HCT116 (cell line): ENCODE measurements around the gene OPCML. TPM values are rescaled to one million over a fixed set of nuclear protein-coding genes. Genes with fewer than 3 reads are reported as not detected.

ENCODE experiments used
- ATAC-seq: fragments of 200-7000 bp; cut with Tn5 transposase; 2 replicates; pipeline ENCODE4 v1.9.1; 2020; ENCODE audit warnings: mild to moderate bottlenecking, moderate library complexity
- BruUV-seq: library from RNA; stranded (reverse); fragments of 400-500 nt; replicated peaks from 2 replicates; lab custom pipeline; 2021; lab: Mats Ljungman, UMichigan
- CTCF ChIA-PET: fragments of 300-600 bp; sonication (Branson Sonifier 250); formaldehyde crosslinking; loops from one replicate; lab custom pipeline; 2021; ENCODE audit warnings: antibody characterized with exemption; lab: Charles Lee
- POLR2A ChIA-PET: fragments of 300-600, 350-600 bp; sonication (Branson Sonifier 250); formaldehyde crosslinking; loops from one replicate; lab custom pipeline; 2021; ENCODE audit warnings: antibody characterized with exemption; lab: Charles Lee
- RAD21 ChIA-PET, 2 experiments: fragments of 300-600 bp; sonication (Branson Sonifier 250); formaldehyde crosslinking; loops; one replicate each; lab custom pipeline; 2023; ENCODE audit warnings: low total read pairs in 2 of 2; ENCODE audit not compliant: uncharacterized antibody in 2 of 2, unreplicated experiment in 2 of 2, low non-redundant PET in 1 of 2; lab: Charles Lee
- DNase-seq: peaks from one replicate; pipeline ENCODE4 v3.0.0-alpha.2; 2010; ENCODE audit warnings: low read depth, low spot score
- H2AFZ ChIP-seq: fragments of 200-600 bp; shearing (Covaris generic), sonication (generic); 2 replicates; pipeline ENCODE4 v1.6.1; 2017; ENCODE audit warnings: low read depth, mixed run types, mixed read lengths, antibody characterized with exemption, low read length; ENCODE audit not compliant: poor library complexity, severe bottlenecking
- H3K27ac ChIP-seq: 2 replicates; pipeline ENCODE4 v1.5.1; 2012; ENCODE audit warnings: low read depth, low read length
- H3K27me3 ChIP-seq: fragments of 200-600 bp; sonication (generic); 2 replicates; pipeline ENCODE4 v1.6.1; 2016; ENCODE audit warnings: mixed run types, low read length, mixed read lengths; ENCODE audit not compliant: insufficient read depth
- H3K36me3 ChIP-seq, 2 experiments: fragments of 200-500 bp in 1 of 2; fragments of 200-600 bp in 1 of 2; sonication (Bioruptor generic) in 1 of 2; sonication (generic) in 1 of 2; 2 replicates each; pipeline versions ENCODE4 v1.5.1 to v1.6.1; 2014 to 2016; ENCODE audit warnings: low read length in 2 of 2, inconsistent platforms in 1 of 2, mixed read lengths in 1 of 2, mixed run types in 1 of 2; ENCODE audit not compliant: insufficient read depth in 2 of 2, control insufficient read depth in 1 of 2
- H3K4me1 ChIP-seq, 2 experiments: fragments of 200-600 bp in 1 of 2; sonication (generic) in 1 of 2; 2 replicates each; pipeline versions ENCODE4 v1.5.1 to v1.6.1; 2012 to 2017; ENCODE audit warnings: low read length in 2 of 2, inconsistent platforms in 1 of 2, mild to moderate bottlenecking in 1 of 2, mixed read lengths in 1 of 2, mixed run types in 1 of 2, moderate library complexity in 1 of 2; ENCODE audit not compliant: insufficient read depth in 2 of 2, control insufficient read depth in 1 of 2
- H3K4me2 ChIP-seq: fragments of 200-600 bp; sonication (generic); 2 replicates; pipeline ENCODE4 v1.6.1; 2017; ENCODE audit warnings: mixed run types, low read length, mixed read lengths
- H3K4me3 ChIP-seq, 2 experiments: fragments of 200-600 bp in 1 of 2; sonication (generic) in 1 of 2; replicated peaks in 1 of 2; 2 replicates each; pipeline ENCODE4 v1.5.1; 2011 to 2016; ENCODE audit warnings: low read length in 2 of 2, control low read depth in 1 of 2, low read depth in 1 of 2, mild to moderate bottlenecking in 1 of 2, mixed read lengths in 1 of 2, mixed run types in 1 of 2
- H3K79me2 ChIP-seq: fragments of 200-600 bp; sonication (generic); 2 replicates; pipeline ENCODE4 v1.6.1; 2017; ENCODE audit warnings: mild to moderate bottlenecking, mixed run types, low read length, moderate library complexity, mixed read lengths; ENCODE audit not compliant: insufficient read depth
- H3K9ac ChIP-seq: fragments of 200-600 bp; sonication (generic); 2 replicates; pipeline ENCODE4 v1.6.1; 2016; ENCODE audit warnings: low read length, mixed read lengths
- H3K9me2 ChIP-seq: fragments of 200-600 bp; sonication (generic), shearing (Covaris generic); 2 replicates; pipeline ENCODE4 v1.6.1; 2017; ENCODE audit warnings: mixed run types, mild to moderate bottlenecking, moderate library complexity; ENCODE audit not compliant: insufficient read depth
- H3K9me3 ChIP-seq, 2 experiments: fragments of 200-500 bp in 1 of 2; fragments of 200-600 bp in 1 of 2; sonication (Bioruptor generic) in 1 of 2; sonication (generic) in 1 of 2; 2 replicates each; pipeline ENCODE4 v1.6.1; 2014 to 2017; ENCODE audit warnings: low read length in 2 of 2, mixed read lengths in 2 of 2, inconsistent platforms in 1 of 2, low read depth in 1 of 2, mild to moderate bottlenecking in 1 of 2, mixed run types in 1 of 2, moderate library complexity in 1 of 2; ENCODE audit not compliant: control insufficient read depth in 1 of 2, insufficient read depth in 1 of 2
- H4K20me1 ChIP-seq: fragments of 200-600 bp; sonication (generic), shearing (Covaris generic); 2 replicates; pipeline ENCODE4 v1.6.1; 2017; ENCODE audit warnings: mixed run types, mild to moderate bottlenecking, moderate library complexity; ENCODE audit not compliant: insufficient read depth
- ATF3 ChIP-seq: IDR thresholded peaks from 2 replicates; pipeline ENCODE4 v1.6.1; 2012
- CBX3 ChIP-seq: IDR thresholded peaks from 2 replicates; pipeline ENCODE4 v1.6.1; 2012; ENCODE audit warnings: low read depth
- CEBPB ChIP-seq: IDR thresholded peaks from 2 replicates; pipeline ENCODE4 v1.6.1; 2012; ENCODE audit warnings: low read depth
- CTCF ChIP-seq, 3 experiments: fragments of 200-600 bp in 1 of 3; sonication (generic) in 1 of 3; IDR thresholded peaks in 2 of 3; conservative IDR thresholded peaks in 1 of 3; 2 replicates each; pipeline ENCODE4 v1.5.1; 2012 to 2017; ENCODE audit warnings: low read depth in 2 of 3, low read length in 2 of 3, antibody characterized with exemption in 1 of 3, borderline replicate concordance in 1 of 3, control low read depth in 1 of 3, mild to moderate bottlenecking in 1 of 3, mixed read lengths in 1 of 3, mixed run types in 1 of 3, moderate library complexity in 1 of 3; ENCODE audit not compliant: insufficient read depth in 1 of 3
- EZH2phosphoT487 ChIP-seq: fragments of 200-600 bp; IDR thresholded peaks from 2 replicates; pipeline ENCODE4 v1.6.1; 2018; ENCODE audit warnings: antibody characterized with exemption, borderline replicate concordance
- FOSL1 ChIP-seq: IDR thresholded peaks from 2 replicates; pipeline ENCODE4 v1.6.1; 2012; ENCODE audit warnings: low read depth
- JUND ChIP-seq: IDR thresholded peaks from 2 replicates; pipeline ENCODE4 v1.6.1; 2012
- POLR2AphosphoS5 ChIP-seq: IDR thresholded peaks from 2 replicates; pipeline ENCODE4 v1.6.1; 2011; ENCODE audit warnings: mild to moderate bottlenecking, low read depth, low read length, moderate library complexity
- RAD21 ChIP-seq: IDR thresholded peaks from 2 replicates; pipeline ENCODE4 v1.6.1; 2012; ENCODE audit warnings: low read depth, mild to moderate bottlenecking
- SP1 ChIP-seq: IDR thresholded peaks from 2 replicates; pipeline ENCODE4 v1.6.1; 2012; ENCODE audit warnings: low read depth
- SRF ChIP-seq: IDR thresholded peaks from 2 replicates; pipeline ENCODE4 v1.6.1; 2012; ENCODE audit warnings: low read depth
- TCF7L2 ChIP-seq: IDR thresholded peaks from 2 replicates; pipeline ENCODE4 v1.7.0; 2011; ENCODE audit warnings: borderline replicate concordance, inconsistent platforms; ENCODE audit not compliant: insufficient read depth, insufficient read length; ENCODE audit errors: extremely low read depth
- ZBTB33 ChIP-seq: IDR thresholded peaks from 2 replicates; pipeline ENCODE4 v1.6.1; 2011; ENCODE audit warnings: mild to moderate bottlenecking, low read length, moderate library complexity; ENCODE audit not compliant: insufficient replicate concordance; ENCODE audit errors: extremely low read depth
- intact Hi-C: fragments of 100-400 bp; cut with micrococcal nuclease; formaldehyde crosslinking; loops from 2 replicates; pipeline ENCODE4 v1.10.0; 2022
- total RNA-seq: library from RNA; stranded (reverse); gene quantifications from one replicate; pipeline ENCODE4 v1.2.1, GENCODE V29; 2021; ENCODE audit not compliant: unreplicated experiment

The OPCML gene
- total RNA-seq, 1 experiment from 2014 or later: not detected

GRCh38 chr11:133530501-133530835 lies 1.8 kb downstream of the OPCML start:
- H3K4me2 ChIP-seq: no peak overlapping the region
- RAD21 ChIA-PET: no interaction called here
- no peak for ATAC-seq
- no peaks in the 10 kb centered on the region for H3K79me2 ChIP-seq
- peaks cover 0 to 4% of the 10 kb centered on the region in 2 experiments; a peak in 2 of 4 replicates for H3K9me3 ChIP-seq
- H3K9me2 ChIP-seq: no peaks in the 10 kb centered on the region
- no peak overlapping the region for H3K27ac ChIP-seq
- TF ChIP-seq CBX3 (no peak), ZBTB33 (no peak), FOSL1 (no peak), JUND (no peak), ATF3 (no peak)
- TF ChIP-seq, all 23 proteins: peak for 0
- no peak overlapping the region for H3K9ac ChIP-seq
- BruUV-seq: no TSS peak
- H2AFZ ChIP-seq: no peak overlapping the region
- no peak overlapping the region for H3K4me3 ChIP-seq
- no peaks in the 10 kb centered on the region for H3K4me1 ChIP-seq
- H3K27me3 ChIP-seq: no peaks in the 10 kb centered on the region
- CTCF ChIA-PET: no interaction called here
- DNase-seq: no peak
- intact Hi-C loops: no loop called here
- H4K20me1 ChIP-seq: no peaks in the 10 kb centered on the region
- POLR2A ChIA-PET: no interaction called here
- no peaks in the 10 kb centered on the region for H3K36me3 ChIP-seq

GRCh38 chr11:133529807-133530500 lies 2.3 kb downstream of the OPCML start:
- ChIA-PET RAD21 (no interaction called here), POLR2A (no interaction called here), CTCF (no interaction called here)
- H3K36me3 ChIP-seq: no peaks in the 10 kb centered on the region
- no peak overlapping the region for H3K4me3 ChIP-seq
- no peaks in the 10 kb centered on the region for H3K27me3 ChIP-seq
- intact Hi-C loops: no loop called here
- no TSS peak for BruUV-seq
- H3K9me2 ChIP-seq: no peaks in the 10 kb centered on the region
- H3K79me2 ChIP-seq: no peaks in the 10 kb centered on the region
- DNase-seq (no peak), ATAC-seq (no peak)
- H3K27ac ChIP-seq: no peak overlapping the region
- H4K20me1 ChIP-seq: no peaks in the 10 kb centered on the region
- no peak overlapping the region for H3K4me2 ChIP-seq
- H3K9ac ChIP-seq: no peak overlapping the region
- no peak for TF ChIP-seq POLR2AphosphoS5
- TF ChIP-seq CEBPB: no peak
- TF ChIP-seq RAD21: no peak
- no peak for TF ChIP-seq JUND
- no peak for TF ChIP-seq SP1
- no peak for TF ChIP-seq ZBTB33
- no peak for TF ChIP-seq TCF7L2
- no peak for TF ChIP-seq FOSL1
- no peak for TF ChIP-seq SRF
- TF ChIP-seq CTCF (IDR thresholded peaks at IDR 0.05 in 2 of 3, conservative IDR thresholded peaks at IDR 0.05 in 1 of 3; ENCODE audit: borderline replicate concordance in 1 of 3, insufficient read depth in 1 of 3, low read depth in 2 of 3, low read length in 2 of 3): no peak
- no peak for TF ChIP-seq EZH2phosphoT487
- H3K4me1 ChIP-seq: no peaks in the 10 kb centered on the region
- H2AFZ ChIP-seq: no peak overlapping the region
- H3K9me3 ChIP-seq: peaks cover 0 to 4% of the 10 kb centered on the region in 2 experiments; a peak in 2 of 4 replicates
